Measurements from ENCODE around the gene NR1H4.

NR1H4 gene

GRCh38 chr12:100512692-100513091, 39.0 kb downstream of the NR1H4 start:
- Histone ChIP-seq H3K36me3 (ENCODE audit: low read depth) (no peaks in the 10 kb centered on the region), H3K4me3 (ENCODE audit: severe bottlenecking) (no peak overlapping the region), H3K27me3 (ENCODE audit: insufficient read depth, poor library complexity, severe bottlenecking) (no peaks in the 10 kb centered on the region), H3K4me1 (ENCODE audit: insufficient read depth, poor library complexity, severe bottlenecking) (no peaks in the 10 kb centered on the region), H3K27ac (ENCODE audit: poor library complexity, severe bottlenecking) (no peak overlapping the region), H3K9me3 (ENCODE audit: severe bottlenecking) (no peaks in the 10 kb centered on the region)
- DNase-seq (ENCODE audit: low spot score), result no peak
- TF ChIP-seq CTCF (IDR thresholded peaks at IDR 0.05; ENCODE audit: poor library complexity, severe bottlenecking), result no peak
- no peak for ATAC-seq (ENCODE audit: low read depth)

- no peak for TF ChIP-seq CTCF (IDR thresholded peaks at IDR 0.05; ENCODE audit: poor library complexity, severe bottlenecking)
- H3K36me3 ChIP-seq (ENCODE audit: low read depth), result no peaks in the 10 kb centered on the region
- no peak overlapping the region for H3K27ac ChIP-seq (ENCODE audit: poor library complexity, severe bottlenecking)
- no peaks in the 10 kb centered on the region for H3K4me1 ChIP-seq (ENCODE audit: insufficient read depth, poor library complexity, severe bottlenecking)
- no peak for DNase-seq (ENCODE audit: low spot score)
- no peak overlapping the region for H3K4me3 ChIP-seq (ENCODE audit: severe bottlenecking)
- no peak for ATAC-seq (ENCODE audit: low read depth)
- no peaks in the 10 kb centered on the region for H3K9me3 ChIP-seq (ENCODE audit: severe bottlenecking)
- H3K27me3 ChIP-seq (ENCODE audit: insufficient read depth, poor library complexity, severe bottlenecking), result no peaks in the 10 kb centered on the region
These were observed 42.3 kb downstream of the NR1H4 start for GRCh38 chr12:100515968-100516367.

GRCh38 chr12:100518376-100518775, 44.7 kb downstream of the NR1H4 start:
- Histone ChIP-seq H3K9me3 (ENCODE audit: severe bottlenecking) (no peaks in the 10 kb centered on the region), H3K27me3 (ENCODE audit: insufficient read depth, poor library complexity, severe bottlenecking) (no peaks in the 10 kb centered on the region), H3K36me3 (ENCODE audit: low read depth) (no peaks in the 10 kb centered on the region), H3K4me3 (ENCODE audit: severe bottlenecking) (no peak overlapping the region), H3K4me1 (ENCODE audit: insufficient read depth, poor library complexity, severe bottlenecking) (no peaks in the 10 kb centered on the region), H3K27ac (ENCODE audit: poor library complexity, severe bottlenecking) (no peak overlapping the region)
- DNase-seq (ENCODE audit: low spot score) (no peak), ATAC-seq (ENCODE audit: low read depth) (no peak)
- no peak for TF ChIP-seq CTCF (IDR thresholded peaks at IDR 0.05; ENCODE audit: poor library complexity, severe bottlenecking)

- Histone ChIP-seq H3K27ac (ENCODE audit: poor library complexity, severe bottlenecking) (no peak overlapping the region), H3K4me1 (ENCODE audit: insufficient read depth, poor library complexity, severe bottlenecking) (no peaks in the 10 kb centered on the region), H3K27me3 (ENCODE audit: insufficient read depth, poor library complexity, severe bottlenecking) (no peaks in the 10 kb centered on the region), H3K9me3 (ENCODE audit: severe bottlenecking) (no peaks in the 10 kb centered on the region), H3K36me3 (ENCODE audit: low read depth) (no peaks in the 10 kb centered on the region), H3K4me3 (ENCODE audit: severe bottlenecking) (no peak overlapping the region)
- DNase-seq (ENCODE audit: low spot score), result no peak
- ATAC-seq (ENCODE audit: low read depth), result no peak
- TF ChIP-seq CTCF (IDR thresholded peaks at IDR 0.05; ENCODE audit: poor library complexity, severe bottlenecking), result no peak
These were observed 46.5 kb downstream of the NR1H4 start for GRCh38 chr12:100520048-100520769.

GRCh38 chr12:100521958-100522357, 48.3 kb downstream of the NR1H4 start:
- TF ChIP-seq CTCF (IDR thresholded peaks at IDR 0.05; ENCODE audit: poor library complexity, severe bottlenecking), result no peak
- H3K27ac ChIP-seq (ENCODE audit: poor library complexity, severe bottlenecking), result no peak overlapping the region
- H3K36me3 ChIP-seq (ENCODE audit: low read depth), result no peaks in the 10 kb centered on the region
- no peaks in the 10 kb centered on the region for H3K9me3 ChIP-seq (ENCODE audit: severe bottlenecking)
- DNase-seq (ENCODE audit: low spot score), result no peak
- no peak for ATAC-seq (ENCODE audit: low read depth)
- H3K4me3 ChIP-seq (ENCODE audit: severe bottlenecking), result no peak overlapping the region
- H3K4me1 ChIP-seq (ENCODE audit: insufficient read depth, poor library complexity, severe bottlenecking), result no peaks in the 10 kb centered on the region
- H3K27me3 ChIP-seq (ENCODE audit: insufficient read depth, poor library complexity, severe bottlenecking), result no peaks in the 10 kb centered on the region

All from RWPE2 (cell line).